CD4-positive, CD25-positive, alpha-beta regulatory T cell (primary cell): ENCODE results near the gene AHCYL1. TPM values are rescaled to one million over a fixed set of nuclear protein-coding genes. Genes with fewer than 3 reads are reported as not detected.

Source experiments
- polyA plus RNA-seq, 4 donors: library from polyadenylated mRNA; unstranded; fragments of 300-500 nt; fragmentation: Illumina TruSeq; gene quantifications; one replicate each; pipeline ENCODE4 v1.2.3, GENCODE V29; 2021
- total RNA-seq: library from RNA; stranded (reverse); gene quantifications from one replicate; pipeline ENCODE4 v1.2.3, GENCODE V29; 2022

AHCYL1 gene
- total and polyA plus RNA-seq, 5 donors from 2014 or later, result 27.8 to 49.3 (median 45.9) TPM

Other genes starting within 250 kb of the AHCYL1 start
- gene GSTM3, start 243.7 kb upstream of the AHCYL1 start, total RNA-seq, result 5.3 TPM
- 10 to 100 TPM in 3 of 4 donors, 1 to 10 TPM in 1; 3.9 to 50.1 (median 48.7) TPM for gene GSTM3, start 243.7 kb upstream of the AHCYL1 start, polyA plus RNA-seq
- not detected for gene EPS8L3, start 220.8 kb upstream of the AHCYL1 start, total RNA-seq
- gene EPS8L3, start 220.8 kb upstream of the AHCYL1 start, polyA plus RNA-seq, result not detected
- 28.4 TPM for gene CSF1, start 73.9 kb upstream of the AHCYL1 start, total RNA-seq
- gene CSF1, start 73.9 kb upstream of the AHCYL1 start, polyA plus RNA-seq, result 10 to 100 TPM; 12.2 to 21.1 (median 16.1) TPM
- gene STRIP1, start 49.9 kb downstream of the AHCYL1 start, total RNA-seq, result 83.3 TPM
- 10 to 100 TPM; 22.5 to 32.3 (median 25.7) TPM for gene STRIP1, start 49.9 kb downstream of the AHCYL1 start, polyA plus RNA-seq
- gene ALX3, start 85.9 kb downstream of the AHCYL1 start, total RNA-seq, result not detected
- gene ALX3, start 85.9 kb downstream of the AHCYL1 start, polyA plus RNA-seq, result not detected
- not detected for gene UBL4B, start 127.7 kb downstream of the AHCYL1 start, total RNA-seq
- not detected for gene UBL4B, start 127.7 kb downstream of the AHCYL1 start, polyA plus RNA-seq
- gene SLC6A17, start 165.7 kb downstream of the AHCYL1 start, total RNA-seq, result not detected
- not detected for gene SLC6A17, start 165.7 kb downstream of the AHCYL1 start, polyA plus RNA-seq
- 16.4 TPM for gene KCNC4, start 225.5 kb downstream of the AHCYL1 start, total RNA-seq
- gene KCNC4, start 225.5 kb downstream of the AHCYL1 start, polyA plus RNA-seq, result 1 to 10 TPM in 3 of 4 donors, under 1 TPM in 1; 0.68 to 1.7 (median 1.3) TPM